Colonic mucosa (tissue), 4 donors: ENCODE data around the gene LIPM. TPM values are rescaled to one million over a fixed set of nuclear protein-coding genes. Genes with fewer than 3 reads are reported as not detected.

Experiments
- DNase-seq: peaks from one replicate; pipeline ENCODE4 v3.0.0-alpha.2; 2020
- H3K27ac ChIP-seq: fragments of 200-600 bp; one replicate; pipeline ENCODE4 v1.8.0; 2021
- H3K27me3 ChIP-seq: fragments of 200-600 bp; one replicate; pipeline ENCODE4 v1.8.0; 2021
- H3K36me3 ChIP-seq: fragments of 200-600 bp; one replicate; pipeline ENCODE4 v1.8.0; 2021
- H3K4me1 ChIP-seq: fragments of 200-600 bp; one replicate; pipeline ENCODE4 v1.8.0; 2021; ENCODE audit warnings: mild to moderate bottlenecking
- H3K4me3 ChIP-seq: fragments of 200-600 bp; one replicate; pipeline ENCODE4 v1.8.0; 2021
- H3K9ac ChIP-seq, 2 donors: one replicate each; pipeline ENCODE4 v1.7.0; 2013; ENCODE audit warnings: control low read depth in 2 of 2, low read depth in 2 of 2, low read length in 2 of 2
- H3K9me3 ChIP-seq: fragments of 200-600 bp; one replicate; pipeline ENCODE4 v1.8.0; 2021
- intact Hi-C: fragments of 100-400 bp; cut with DNase I; formaldehyde crosslinking; loops from one replicate; pipeline ENCODE4 v1.14.1; 2022
- total RNA-seq, 2 donors: library from RNA; stranded (reverse); fragmentation: NEBNext Ultra II Directional in 1 of 2; extraction: Animal tissue kit (Norgen Biotek cat#: 25700) in 1 of 2; gene quantifications; one replicate each; pipeline ENCODE4 v1.2.1, GENCODE V29; 2021
- TF ChIP-seq, protein P1 (sequence below): fragments of 200-600 bp; IDR thresholded peaks from one replicate; pipeline ENCODE4 v1.8.0; 2022; ENCODE audit warnings: antibody characterized with exemption, mild to moderate bottlenecking
- donor health status: healthy.
- donor health status: DM: no; HTN: no; CAD: no.
- donor health status: DM: no; HTN: no; CAD: no.

Gene LIPM
- total RNA-seq: not detected

DNA sequence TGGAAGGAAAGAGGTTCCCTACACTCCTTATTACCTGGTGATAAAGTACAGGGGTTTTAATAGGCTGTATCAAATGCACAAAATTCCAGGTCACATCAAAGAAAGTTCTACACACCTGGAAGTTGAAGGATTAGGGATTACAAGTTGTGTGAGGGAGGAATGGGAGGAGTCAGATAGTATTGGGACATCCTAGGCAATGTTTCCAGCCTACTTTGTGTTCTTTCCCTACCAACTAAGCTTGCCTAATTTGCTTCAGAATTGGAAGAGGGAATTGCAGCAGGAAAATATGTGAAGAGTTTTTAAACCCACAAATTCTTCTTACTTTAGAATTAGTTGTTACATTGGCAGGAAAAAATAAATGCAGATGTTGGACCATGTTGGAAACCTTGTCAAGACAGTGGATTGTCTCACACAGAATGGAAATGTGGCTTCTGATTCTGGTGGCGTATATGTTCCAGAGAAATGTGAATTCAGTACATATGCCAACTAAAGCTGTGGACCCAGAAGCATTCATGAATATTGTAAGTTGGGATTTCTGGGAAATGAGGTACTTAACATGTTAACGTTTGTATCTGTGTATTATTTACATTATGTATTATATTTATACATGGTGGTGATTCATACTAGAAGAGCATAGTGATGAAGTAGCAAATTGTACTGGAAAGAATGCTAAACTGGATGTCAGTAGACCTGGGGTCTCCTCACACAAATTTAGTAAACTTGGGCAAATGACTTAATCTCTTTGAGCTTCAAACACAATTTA, at the start of gene LIPM:
LIPM (plus strand) TSS at position 208 of the 763 bp plus-strand sequence; CDS start at position 375, 167 bp downstream.
- TF ChIP-seq, protein P1, sequence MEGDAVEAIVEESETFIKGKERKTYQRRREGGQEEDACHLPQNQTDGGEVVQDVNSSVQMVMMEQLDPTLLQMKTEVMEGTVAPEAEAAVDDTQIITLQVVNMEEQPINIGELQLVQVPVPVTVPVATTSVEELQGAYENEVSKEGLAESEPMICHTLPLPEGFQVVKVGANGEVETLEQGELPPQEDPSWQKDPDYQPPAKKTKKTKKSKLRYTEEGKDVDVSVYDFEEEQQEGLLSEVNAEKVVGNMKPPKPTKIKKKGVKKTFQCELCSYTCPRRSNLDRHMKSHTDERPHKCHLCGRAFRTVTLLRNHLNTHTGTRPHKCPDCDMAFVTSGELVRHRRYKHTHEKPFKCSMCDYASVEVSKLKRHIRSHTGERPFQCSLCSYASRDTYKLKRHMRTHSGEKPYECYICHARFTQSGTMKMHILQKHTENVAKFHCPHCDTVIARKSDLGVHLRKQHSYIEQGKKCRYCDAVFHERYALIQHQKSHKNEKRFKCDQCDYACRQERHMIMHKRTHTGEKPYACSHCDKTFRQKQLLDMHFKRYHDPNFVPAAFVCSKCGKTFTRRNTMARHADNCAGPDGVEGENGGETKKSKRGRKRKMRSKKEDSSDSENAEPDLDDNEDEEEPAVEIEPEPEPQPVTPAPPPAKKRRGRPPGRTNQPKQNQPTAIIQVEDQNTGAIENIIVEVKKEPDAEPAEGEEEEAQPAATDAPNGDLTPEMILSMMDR: no peak
- Histone ChIP-seq H3K36me3 (no peaks in the 10 kb centered on the region), H3K27me3 (no peaks in the 10 kb centered on the region), H3K27ac (no peak within 1 kb of the TSS), H3K4me1 (no peaks in the 10 kb centered on the region), H3K9ac (no peak within 1 kb of the TSS), H3K4me3 (no peak within 1 kb of the TSS), H3K9me3 (no peaks in the 10 kb centered on the region)
- no peak for DNase-seq
- intact Hi-C loops: loop anchor here (10.0 kb wide), 1 partner anchor 228 kb away; no protein-coding TSS in a partner anchor

DNA sequence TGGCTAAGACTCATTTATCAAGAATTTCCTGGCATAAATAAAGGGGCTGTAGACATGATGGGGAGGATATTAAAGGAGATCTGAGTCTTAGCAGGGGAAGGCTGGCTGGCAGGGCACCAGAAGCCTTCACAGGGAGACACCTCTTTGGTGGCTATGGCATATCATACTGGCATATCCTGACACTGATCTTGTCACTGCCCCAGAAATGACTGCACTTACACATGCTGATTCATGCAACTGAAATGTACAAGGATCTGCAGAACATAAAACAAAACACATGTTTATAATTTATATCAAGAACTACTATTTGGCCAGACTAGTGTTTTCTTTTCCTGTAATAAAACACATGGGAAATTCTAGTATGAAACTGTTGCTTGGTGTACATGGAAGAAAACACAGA, 48.2 kb upstream of the LIPM start:
- intact Hi-C loops: no loop called here
- Histone ChIP-seq H3K27me3 (no peaks in the 10 kb centered on the region), H3K4me1 (no peaks in the 10 kb centered on the region), H3K9me3 (no peaks in the 10 kb centered on the region), H3K27ac (no peak overlapping the region), H3K9ac (no peak overlapping the region), H3K4me3 (no peak overlapping the region), H3K36me3 (no peaks in the 10 kb centered on the region)
- TF ChIP-seq, protein P1: no peak
- no peak for DNase-seq

- no peak for DNase-seq
Measured at GRCh38 chr10:88755753-88756152, 46.8 kb upstream of the LIPM start.

GRCh38 chr10:88756660-88757059, 45.9 kb upstream of the LIPM start:
- no peak overlapping the region for H3K9ac ChIP-seq
- H3K4me1 ChIP-seq: no peaks in the 10 kb centered on the region
- no peaks in the 10 kb centered on the region for H3K9me3 ChIP-seq
- intact Hi-C loops: no loop called here
- H3K36me3 ChIP-seq: no peaks in the 10 kb centered on the region
- TF ChIP-seq, protein P1: no peak
- no peak overlapping the region for H3K4me3 ChIP-seq
- no peak overlapping the region for H3K27ac ChIP-seq
- no peaks in the 10 kb centered on the region for H3K27me3 ChIP-seq
- no peak for DNase-seq

More at GRCh38 chr10:88755753-88756152, 46.8 kb upstream of the LIPM start:
- no peaks in the 10 kb centered on the region for H3K4me1 ChIP-seq
- H3K9ac ChIP-seq: no peak overlapping the region
- no peak overlapping the region for H3K27ac ChIP-seq
- no peaks in the 10 kb centered on the region for H3K9me3 ChIP-seq
- no peaks in the 10 kb centered on the region for H3K36me3 ChIP-seq
- intact Hi-C loops: no loop called here
- no peaks in the 10 kb centered on the region for H3K27me3 ChIP-seq
- no peak overlapping the region for H3K4me3 ChIP-seq
- TF ChIP-seq, protein P1: no peak

DNA sequence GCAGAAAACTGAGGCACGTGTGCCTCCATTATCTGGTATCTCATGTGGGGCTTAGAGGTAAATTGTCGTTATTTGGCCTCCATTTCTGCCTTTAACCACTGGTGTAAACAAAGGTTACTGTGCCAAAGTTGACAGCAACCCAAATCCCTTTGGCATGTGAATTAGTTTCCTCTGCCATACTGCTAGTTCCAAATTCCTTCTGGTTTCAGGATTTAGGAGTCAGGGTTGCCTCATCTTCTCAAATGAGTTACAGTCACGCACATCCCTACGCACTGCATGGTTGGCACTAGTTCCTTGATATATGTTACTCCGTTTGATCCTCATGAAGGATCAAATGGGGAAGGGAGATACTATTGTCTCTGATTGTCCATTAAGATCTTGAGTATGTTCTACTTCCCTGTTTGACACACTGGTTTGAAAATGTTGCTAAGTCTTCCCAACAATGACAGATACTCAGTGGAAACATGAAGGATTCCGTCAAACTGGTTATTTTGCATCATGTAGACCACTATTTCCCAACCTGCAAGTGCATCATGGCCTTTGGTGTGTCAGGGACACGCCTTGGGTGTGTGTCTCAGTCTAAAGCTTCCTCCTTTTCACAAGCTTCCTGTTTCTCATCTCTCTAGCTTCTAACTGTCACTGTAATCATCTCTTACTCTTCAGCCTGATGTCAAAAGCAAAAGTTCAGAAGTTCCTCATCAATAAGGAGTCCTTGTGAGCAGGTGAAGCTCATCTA, 43.0 kb upstream of the LIPM start, which contains the start of gene LIPN:
LIPN (plus strand) TSS at position 655 of the 736 bp plus-strand sequence. CDS start 1,386 bp downstream, outside the sequence.
- H3K27ac ChIP-seq: no peak within 1 kb of the TSS
- no peaks in the 10 kb centered on the region for H3K36me3 ChIP-seq
- no peak within 1 kb of the TSS for H3K9ac ChIP-seq
- H3K4me1 ChIP-seq: no peaks in the 10 kb centered on the region
- H3K9me3 ChIP-seq: no peaks in the 10 kb centered on the region
- intact Hi-C loops: no loop called here
- H3K27me3 ChIP-seq: no peaks in the 10 kb centered on the region
- DNase-seq: no peak
- TF ChIP-seq, protein P1: no peak
- H3K4me3 ChIP-seq: no peak within 1 kb of the TSS
